Hematopoietic multipotent progenitor cell treated with erythropoietin and hydrocortisone succinate and interleukin-3 and kit ligand, for 4 days (in vitro differentiated cells): Measurements from ENCODE around the gene ACTRT2.

Experiments
- DNase-seq: peaks from one replicate; pipeline ENCODE4 v3.0.0-alpha.2; 2015

ACTRT2 gene

DNA sequence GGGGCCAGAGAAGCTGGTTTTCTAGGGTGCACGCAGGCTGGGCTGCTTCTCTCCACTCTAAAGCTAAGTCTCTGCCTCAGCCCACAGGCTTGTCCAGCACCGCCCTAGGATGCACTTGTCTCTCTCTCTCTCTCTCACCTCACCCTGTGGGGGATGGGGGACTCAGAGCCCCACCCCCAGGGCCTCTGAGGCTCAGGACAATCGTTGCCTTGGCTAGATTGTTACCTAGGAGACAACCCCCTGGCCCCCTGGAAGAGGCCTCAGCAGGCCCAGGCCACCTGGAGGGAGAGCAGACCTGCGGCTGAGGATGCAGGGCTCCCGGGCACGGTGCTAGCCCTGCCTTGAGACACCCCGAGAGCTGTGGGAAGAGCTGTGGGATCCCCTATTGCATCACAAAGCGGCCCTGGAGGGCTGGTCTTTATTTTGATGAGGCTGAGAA lies at the start of gene ACTRT2:
Gene ACTRT2, plus strand, starts transcription at position 235 of the 439 bp plus-strand sequence. CDS start 220 bp downstream, outside the sequence.
- no peak for DNase-seq

GRCh38 chr1:2971609-2972008 lies 49.7 kb upstream of the ACTRT2 start:
- no peak for DNase-seq

DNA sequence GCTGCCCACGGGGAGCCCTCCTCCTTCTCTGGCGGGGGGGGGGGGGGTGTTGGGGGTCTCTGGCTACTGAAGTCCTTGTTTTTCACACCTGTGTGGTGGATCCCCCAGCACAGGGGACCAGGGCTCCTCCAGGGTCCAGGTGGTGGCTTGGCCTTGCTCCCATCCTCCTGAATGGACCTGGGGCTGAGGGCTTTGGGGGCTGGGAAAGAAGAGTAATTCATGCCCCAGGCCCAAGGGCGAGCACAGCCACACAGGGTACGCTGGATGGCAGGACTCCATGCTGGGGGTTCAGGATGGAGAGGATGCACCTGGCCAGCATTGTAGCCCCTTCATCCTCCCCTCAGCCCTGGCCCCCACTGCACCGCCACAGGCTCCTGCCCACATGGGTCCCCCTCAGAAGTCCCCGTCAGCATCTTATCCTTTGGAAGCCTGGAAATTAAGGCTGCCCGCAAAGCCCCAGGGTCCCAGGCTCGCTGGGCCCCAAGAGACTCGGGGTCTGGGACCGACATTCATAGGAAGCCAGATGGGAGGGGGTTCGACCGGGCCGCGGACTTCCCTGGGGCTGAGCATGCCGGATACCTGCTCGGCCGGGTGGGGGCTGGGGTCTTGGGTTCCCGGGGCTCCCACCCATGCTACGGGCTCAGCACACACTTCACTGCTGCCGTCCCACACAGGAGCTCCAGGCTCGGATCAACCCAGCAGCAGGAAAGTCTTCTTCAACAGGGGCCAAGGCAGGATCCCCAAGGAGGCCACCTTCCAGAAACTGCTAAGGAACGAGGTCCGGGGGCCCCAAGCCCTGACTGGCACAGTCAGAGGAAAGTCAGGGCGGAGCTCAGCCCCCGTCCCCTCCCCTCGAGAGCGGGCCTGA lies 49.0 kb upstream of the ACTRT2 start:
- no peak for DNase-seq

DNA sequence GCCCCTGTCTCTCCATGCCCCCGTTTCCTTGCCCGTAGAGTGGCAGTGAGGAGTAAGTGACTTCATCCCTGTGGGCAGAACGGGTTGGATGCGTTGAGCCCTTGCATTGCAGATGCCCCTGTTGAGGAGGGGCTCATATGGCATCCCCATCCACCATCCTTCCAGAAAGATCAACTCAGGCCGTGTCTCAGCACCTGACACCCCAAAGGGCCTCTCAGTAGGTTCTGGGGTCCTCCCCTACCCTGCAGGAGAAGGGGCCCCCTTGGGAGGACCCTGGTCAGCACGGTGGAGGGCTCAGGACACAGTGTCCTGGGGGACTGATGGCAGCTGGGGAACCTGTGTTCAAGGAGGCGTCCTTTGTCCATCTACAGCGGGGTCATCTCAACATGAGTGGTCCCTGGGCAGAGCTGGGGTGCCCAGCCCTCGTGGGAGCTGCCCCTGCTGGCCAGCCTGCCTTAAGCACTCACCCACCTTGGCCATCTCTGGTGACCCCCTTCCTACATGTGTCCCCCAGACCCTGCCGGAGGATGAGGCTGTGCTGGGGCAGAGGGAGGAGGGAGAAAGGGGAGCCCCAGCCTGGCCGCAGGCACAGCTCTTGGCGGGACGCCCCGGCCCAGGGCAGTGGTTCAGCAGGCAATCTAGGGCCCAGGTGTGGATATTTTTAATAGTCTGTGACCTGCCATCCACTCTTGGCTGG lies 48.2 kb upstream of the ACTRT2 start:
- no peak for DNase-seq

DNA sequence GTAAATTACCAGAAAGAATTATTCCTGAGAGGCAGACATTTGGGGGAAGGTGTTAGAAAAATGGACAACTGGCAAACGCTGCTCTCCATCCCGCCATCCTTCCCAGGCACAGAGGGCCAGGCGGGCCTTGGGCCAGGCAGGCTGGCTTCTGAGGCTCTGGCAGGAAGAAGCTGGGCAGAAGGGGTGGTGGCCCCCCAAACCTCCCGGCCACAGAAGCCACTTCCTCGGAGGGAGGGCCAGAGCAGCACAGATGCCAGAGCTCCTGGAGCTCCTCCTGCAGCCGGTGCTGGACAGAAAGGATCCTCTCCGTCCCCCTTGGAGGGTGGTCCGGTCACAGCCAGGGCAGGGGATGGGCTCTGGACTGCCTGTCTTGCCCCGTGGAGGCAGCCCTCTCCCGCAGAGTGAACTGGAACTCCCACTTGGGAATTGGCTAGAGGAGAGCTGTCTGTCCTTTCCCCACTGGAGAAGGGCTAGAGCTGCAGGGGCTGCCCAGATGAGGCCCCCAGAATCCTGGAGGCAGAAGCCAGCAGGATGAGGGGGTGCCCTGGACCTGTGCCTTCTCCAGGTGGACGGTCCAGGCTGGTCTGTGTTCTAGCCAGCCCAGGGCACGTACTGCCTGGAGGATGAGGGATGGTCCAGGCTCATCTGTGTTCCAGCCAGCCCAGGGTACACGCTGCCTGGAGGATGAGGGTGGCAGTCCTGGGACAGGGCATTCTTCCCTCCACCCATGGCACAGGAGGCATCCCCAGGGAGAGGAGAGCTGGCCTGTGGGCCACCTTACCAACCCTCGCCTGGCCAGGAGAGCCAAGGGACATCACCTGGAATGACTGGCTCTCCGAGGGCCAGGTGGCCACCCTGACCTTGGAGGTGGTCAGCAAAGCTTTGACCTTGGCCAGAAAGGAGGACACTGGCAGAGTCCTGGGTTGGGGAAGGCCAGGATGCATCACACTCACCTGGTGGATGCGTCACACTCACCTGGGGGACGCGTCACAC lies 47.4 kb upstream of the ACTRT2 start:
- peak; percentile 59 for DNase-seq

DNA sequence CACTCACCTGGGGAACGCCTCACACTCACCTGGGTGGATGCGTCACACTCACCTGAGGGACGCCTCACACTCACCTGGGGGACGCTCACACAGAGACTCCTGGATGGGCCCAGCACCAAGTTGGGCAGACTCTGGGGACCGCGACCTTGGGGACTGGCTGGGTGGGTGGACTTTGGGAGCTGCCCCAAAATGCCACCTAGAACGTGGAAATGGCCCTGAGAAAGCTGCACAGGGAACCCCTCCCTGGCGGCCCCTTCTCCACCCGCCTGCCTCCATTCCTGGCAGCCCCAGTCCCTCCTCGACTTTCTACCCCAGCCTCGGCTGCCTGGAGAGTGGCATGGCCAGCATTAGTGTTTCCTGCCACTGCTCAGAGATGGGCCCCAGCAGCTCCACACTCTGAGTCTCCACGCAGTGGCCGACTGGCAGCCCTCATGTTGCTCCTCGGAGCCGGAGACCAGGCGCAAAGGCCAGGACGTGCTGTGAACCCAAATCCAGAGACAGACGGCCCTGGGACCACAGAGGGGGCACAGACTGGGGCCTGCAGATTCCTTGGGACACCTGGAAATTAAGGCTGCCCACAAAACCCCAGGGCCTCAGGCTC lies 46.5 kb upstream of the ACTRT2 start:
- DNase-seq, result no peak

GRCh38 chr1:2975466-2976179 lies 45.6 kb upstream of the ACTRT2 start:
- DNase-seq, result no peak

DNA sequence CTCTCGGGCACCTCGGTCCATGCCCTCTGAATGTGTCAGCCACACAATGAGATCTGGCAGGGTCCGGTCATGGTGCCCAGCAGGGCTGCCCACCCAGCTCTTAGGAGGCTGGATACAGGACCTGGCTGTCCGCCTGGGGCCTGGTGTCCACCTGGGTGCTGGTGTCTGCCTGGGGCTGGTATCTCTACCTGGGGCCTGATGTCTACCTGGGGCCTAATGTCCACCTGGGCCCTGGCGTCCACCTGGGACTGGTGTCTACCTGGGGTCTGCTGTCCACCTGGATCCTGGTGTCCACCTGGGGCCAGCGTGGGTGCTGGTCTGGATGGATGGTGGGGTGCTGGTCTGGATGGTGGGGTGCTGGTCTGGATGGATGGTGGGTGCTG lies 45.1 kb upstream of the ACTRT2 start:
- no peak for DNase-seq

DNA sequence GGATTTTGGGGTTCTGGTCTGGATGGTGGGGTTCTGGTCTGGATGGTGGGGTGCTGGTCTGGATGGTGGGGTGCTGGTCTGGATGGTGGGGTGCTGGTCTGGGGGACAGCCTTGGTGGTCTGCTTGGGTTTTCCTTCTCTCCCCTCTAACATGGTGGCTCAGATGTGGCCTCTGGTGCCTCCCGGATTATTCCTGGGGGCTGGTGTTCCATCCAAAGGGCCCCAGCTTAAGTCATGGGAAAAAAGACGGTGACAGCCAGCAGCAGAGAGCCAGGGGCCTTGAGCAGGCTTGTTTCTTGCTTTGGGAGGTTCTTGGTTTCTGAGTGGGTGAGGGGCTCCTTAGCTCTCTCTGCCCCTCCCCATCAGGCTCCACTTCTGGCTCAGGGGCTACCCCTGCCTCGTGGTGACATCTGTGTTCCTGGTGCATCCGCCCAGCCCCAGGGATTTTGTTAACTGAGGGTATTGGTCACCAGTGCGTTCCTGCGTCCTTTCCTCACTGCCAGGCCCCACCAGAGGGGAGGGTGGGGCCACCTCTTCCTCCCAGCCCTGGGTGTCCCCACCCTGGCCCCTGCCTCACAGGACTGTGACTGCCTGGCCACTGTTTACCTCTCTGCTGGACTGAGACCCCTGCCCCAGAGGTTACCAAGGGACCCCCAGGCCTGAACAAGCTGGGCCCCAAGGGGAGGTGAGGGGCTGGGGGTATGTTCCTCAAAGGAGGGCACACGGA lies 43.2 kb upstream of the ACTRT2 start:
- DNase-seq, result no peak

GRCh38 chr1:2978691-2979190 lies 42.5 kb upstream of the ACTRT2 start:
- DNase-seq, result no peak

- DNase-seq, result no peak
Measured at GRCh38 chr1:2979191-2980072, 41.8 kb upstream of the ACTRT2 start.

DNA sequence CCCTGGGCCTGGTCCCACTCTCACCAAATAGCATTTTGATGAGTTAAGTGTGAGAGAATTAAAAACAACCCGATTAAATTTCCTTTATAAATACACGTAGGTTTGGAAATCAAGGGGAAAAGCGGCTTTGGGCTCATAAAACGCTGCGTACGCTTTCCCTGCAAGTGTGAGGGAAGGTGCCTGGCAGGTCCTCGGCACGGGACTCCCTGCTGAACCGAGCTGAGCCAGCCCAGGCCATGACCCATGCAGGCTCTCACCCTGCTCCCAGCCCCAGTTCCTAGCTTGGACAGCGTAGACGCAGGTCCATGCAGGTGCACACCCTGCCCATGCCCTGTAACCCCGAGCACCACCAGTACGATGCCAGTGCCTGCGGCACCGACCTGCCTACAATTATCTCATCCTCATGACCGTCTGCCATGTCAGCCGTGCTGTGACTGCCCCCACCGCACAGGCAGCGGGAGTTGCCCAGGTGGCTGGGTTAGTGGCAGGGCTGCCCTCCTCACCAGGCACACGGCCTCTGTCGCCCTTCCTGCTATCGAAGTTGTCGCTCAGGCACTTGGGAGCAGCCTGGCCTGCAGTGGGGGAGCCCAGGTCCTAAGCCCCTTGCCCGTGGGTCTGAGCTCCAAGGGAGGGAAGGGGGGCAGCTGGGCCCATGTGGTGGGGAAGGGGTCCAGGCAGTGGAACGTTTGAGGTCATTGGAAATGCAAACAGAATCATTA lies 41.0 kb upstream of the ACTRT2 start:
- no peak for DNase-seq

DNA sequence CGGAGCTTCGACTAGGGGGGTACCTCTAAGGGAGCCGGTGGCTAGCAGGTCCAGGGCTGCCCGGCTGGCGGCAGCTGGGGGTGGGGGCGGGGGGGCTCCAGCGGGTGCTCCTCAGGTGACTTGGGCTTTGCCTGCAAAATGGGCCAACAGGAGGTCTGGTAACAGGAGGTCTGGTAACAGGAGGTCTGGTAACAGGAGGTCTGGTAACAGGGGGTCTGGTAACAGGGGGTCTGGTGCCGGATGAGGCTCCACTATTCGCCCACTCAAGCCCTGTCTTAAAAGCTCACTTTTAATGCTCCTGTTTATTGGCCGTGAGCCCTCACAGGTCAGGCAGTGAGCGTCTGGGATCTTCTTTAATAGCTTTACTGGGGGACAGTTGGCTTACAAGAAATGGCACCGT lies 40.4 kb upstream of the ACTRT2 start:
- DNase-seq, result no peak

- no peak for DNase-seq
Measured at GRCh38 chr1:2981388-2981787, 39.9 kb upstream of the ACTRT2 start.

DNA sequence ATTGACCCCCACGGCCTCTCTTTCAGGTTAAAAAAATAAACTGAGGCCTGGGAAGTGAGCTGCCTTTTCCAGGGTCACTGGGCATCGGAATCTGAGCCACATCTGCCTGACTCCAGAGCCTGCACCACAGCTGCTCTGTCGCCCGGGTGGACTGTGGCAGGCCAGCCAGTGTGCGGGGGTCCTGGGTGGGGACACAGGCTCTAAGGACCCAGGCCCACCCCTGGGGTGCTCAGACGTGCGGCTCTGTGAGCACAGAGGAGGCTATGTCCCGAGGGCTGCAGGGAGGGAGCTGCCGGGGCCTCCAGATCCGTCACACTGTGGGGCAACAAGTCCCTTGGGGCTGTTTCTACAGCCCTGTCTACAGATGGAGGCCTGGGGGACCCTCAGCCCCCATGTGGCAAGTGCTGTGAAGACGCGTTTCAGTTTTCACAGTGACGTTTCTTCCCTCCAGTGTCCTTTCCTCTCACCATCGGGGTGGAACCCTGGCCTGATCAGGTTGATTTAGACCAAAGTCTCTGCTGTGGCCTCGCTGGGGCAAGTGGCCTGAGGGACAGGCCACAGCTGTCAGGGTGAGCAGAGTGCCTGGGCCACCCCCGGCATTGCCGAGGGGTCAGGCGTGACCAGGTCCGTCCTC lies 39.2 kb upstream of the ACTRT2 start:
- no peak for DNase-seq

GRCh38 chr1:2982615-2983318 lies 38.5 kb upstream of the ACTRT2 start:
- no peak for DNase-seq

DNA sequence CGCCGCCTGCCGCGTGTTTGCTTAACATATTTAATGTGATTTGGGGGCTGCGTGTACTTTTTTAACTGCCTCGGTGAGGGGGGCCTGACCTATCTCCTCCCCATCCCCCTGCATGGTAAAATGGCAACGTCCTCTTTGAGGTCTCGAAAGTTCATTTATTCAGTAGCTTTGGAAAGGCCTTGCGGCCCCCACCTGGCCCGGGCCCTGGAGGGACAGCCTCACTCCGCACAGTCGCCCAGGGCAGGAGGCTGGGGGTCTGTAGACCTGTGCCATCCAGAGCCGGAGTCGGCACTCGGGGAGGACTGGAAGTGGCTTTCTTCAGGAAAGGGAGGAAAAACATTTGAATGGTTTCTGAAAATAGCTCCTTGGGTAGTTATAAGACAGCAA lies 38.0 kb upstream of the ACTRT2 start:
- DNase-seq, result no peak
